GM19467 (cell line): ENCODE results near the gene PIM2.
"Not testable (repeated sequence)": the region's sequence is repeated elsewhere in the genome, so short reads cannot be mapped to it uniquely, and the experiment has no call there.

Source experiments
- ATAC-seq: cut with Tn5 transposase; IDR thresholded peaks from one replicate; pipeline ENCODE4 v1.9.1; 2021; ENCODE audit warnings: mild to moderate bottlenecking, moderate library complexity; ENCODE audit not compliant: unreplicated experiment

PIM2 gene

GRCh38 chrX:48909703-48910294 is 9.0 kb downstream of the PIM2 start:
- no peak for ATAC-seq

GRCh38 chrX:48908600-48908999 is 10.2 kb downstream of the PIM2 start:
- no peak for ATAC-seq

- ATAC-seq: no peak
Measured at GRCh38 chrX:48905090-48905790, 13.6 kb downstream of the PIM2 start.

GRCh38 chrX:48904626-48905025 is 14.2 kb downstream of the PIM2 start:
- ATAC-seq: no peak

- no peak for ATAC-seq
Measured at GRCh38 chrX:48904180-48904579, 14.6 kb downstream of the PIM2 start.

- no peak for ATAC-seq
Measured at GRCh38 chrX:48903290-48903689, 15.5 kb downstream of the PIM2 start.

GRCh38 chrX:48902776-48903175 is 16.0 kb downstream of the PIM2 start:
- ATAC-seq: no peak

GRCh38 chrX:48902135-48902534 is 16.7 kb downstream of the PIM2 start:
- ATAC-seq: no peak

- no peak for ATAC-seq
Measured at GRCh38 chrX:48901069-48901468, 17.8 kb downstream of the PIM2 start.

- no peak for ATAC-seq
Measured at GRCh38 chrX:48899078-48899410, 19.8 kb downstream of the PIM2 start.

GRCh38 chrX:48897625-48898306 is 21.1 kb downstream of the PIM2 start, which contains the start of the genes PQBP1 and TIMM17B:
Gene PQBP1, plus strand, starts transcription at chrX:48897930. Its CDS starts 580 bp downstream, at chrX:48898510.
Gene TIMM17B, minus strand, starts transcription at chrX:48897768. Its CDS starts 19 bp downstream, at chrX:48897749.
- peak; percentile 83 for ATAC-seq

- ATAC-seq: peak; percentile 11
Measured at GRCh38 chrX:48897157-48897624, 21.6 kb downstream of the PIM2 start.

GRCh38 chrX:48896611-48897011 is 22.2 kb downstream of the PIM2 start:
- ATAC-seq: no peak

- no peak for ATAC-seq
Measured at GRCh38 chrX:48894891-48895290, 23.9 kb downstream of the PIM2 start.

- no peak for ATAC-seq
Measured at GRCh38 chrX:48893556-48894348, 25.1 kb downstream of the PIM2 start.

GRCh38 chrX:48892896-48893295 is 25.9 kb downstream of the PIM2 start:
- ATAC-seq: no peak

- peak; percentile 69 for ATAC-seq
Measured at GRCh38 chrX:48891402-48892288, 27.2 kb downstream of the PIM2 start.

- ATAC-seq: peak; percentile 27
Measured at GRCh38 chrX:48890934-48891401, 27.9 kb downstream of the PIM2 start.

- no peak for ATAC-seq
Measured at GRCh38 chrX:48890296-48890925, 28.4 kb downstream of the PIM2 start.

- ATAC-seq: not testable (repeated sequence)
Measured at GRCh38 chrX:48886586-48886985, 32.2 kb downstream of the PIM2 start.
